Vagina (tissue), 2 donors: ENCODE data around the gene HYOU1.

Experiments used
- POLR2A ChIP-seq, 2 donors: fragments of 450-650 bp; IDR thresholded peaks; one replicate each; pipeline ENCODE4 v1.6.1; 2017; ENCODE audit warnings: antibody characterized with exemption in 2 of 2, mild to moderate bottlenecking in 2 of 2, moderate library complexity in 2 of 2
- POLR2AphosphoS5 ChIP-seq, 2 donors: sonication (generic); formaldehyde crosslinking; IDR thresholded peaks; one replicate each; pipeline ENCODE4 v1.9.0; 2017; ENCODE audit warnings: antibody characterized with exemption in 2 of 2, mild to moderate bottlenecking in 2 of 2, low read depth in 1 of 2; ENCODE audit not compliant: insufficient read depth in 1 of 2

DNA sequence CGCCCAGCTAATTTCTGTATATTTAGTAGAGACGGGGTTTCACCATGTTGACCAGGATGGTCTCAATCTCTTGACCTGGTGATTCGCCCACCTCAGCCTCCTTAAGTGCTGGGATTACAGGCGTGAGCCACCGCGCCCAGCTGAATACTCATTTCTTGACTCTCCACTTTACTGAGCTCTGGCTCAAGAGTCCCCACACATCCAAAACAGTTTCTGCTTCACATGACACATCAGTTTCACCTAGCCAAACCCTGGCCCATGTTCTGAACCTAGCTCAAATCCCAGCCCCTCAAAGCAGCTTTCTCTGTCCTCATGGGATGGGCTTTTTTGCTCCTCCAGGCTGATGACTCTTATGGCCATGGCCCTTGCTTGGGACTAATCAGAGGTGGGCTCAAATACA lies 9.8 kb downstream of the HYOU1 start:
- TF ChIP-seq POLR2AphosphoS5 (IDR thresholded peaks at IDR 0.05; ENCODE audit: insufficient read depth in 1 of 2, low read depth in 1 of 2): no peak
- TF ChIP-seq POLR2A (IDR thresholded peaks at IDR 0.05): no peak
